ENCODE data around the gene CHCHD6.

The CHCHD6 gene

GRCh38 chr3:126668450-126669401, 35.3 kb upstream of the CHCHD6 start:
- DNase-seq (ENCODE audit: low read depth) = no peak

GRCh38 chr3:126671521-126671920, 32.5 kb upstream of the CHCHD6 start:
- no peak for DNase-seq (ENCODE audit: low read depth)

DNA sequence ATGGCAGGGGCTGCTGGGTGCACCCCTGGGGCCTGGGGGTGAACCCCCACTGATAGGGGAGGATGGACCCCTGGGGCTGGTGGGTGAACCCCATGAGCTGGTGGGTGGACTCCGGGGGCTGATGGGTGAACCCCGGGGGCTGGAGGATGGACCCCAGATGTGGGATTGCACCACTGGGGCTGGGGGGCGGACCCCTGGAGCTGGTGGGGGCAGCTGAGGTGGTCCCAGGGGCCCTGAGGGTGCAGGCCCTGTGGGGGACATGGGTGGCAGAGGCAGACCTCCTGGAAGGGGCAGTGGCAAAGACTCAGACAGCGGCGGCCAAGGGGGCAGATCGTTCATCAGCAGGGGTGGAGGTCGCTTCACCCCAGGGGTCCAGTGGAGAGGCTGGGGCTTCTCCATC, 31.7 kb upstream of the CHCHD6 start:
- DNase-seq (ENCODE audit: low read depth) = no peak

DNA sequence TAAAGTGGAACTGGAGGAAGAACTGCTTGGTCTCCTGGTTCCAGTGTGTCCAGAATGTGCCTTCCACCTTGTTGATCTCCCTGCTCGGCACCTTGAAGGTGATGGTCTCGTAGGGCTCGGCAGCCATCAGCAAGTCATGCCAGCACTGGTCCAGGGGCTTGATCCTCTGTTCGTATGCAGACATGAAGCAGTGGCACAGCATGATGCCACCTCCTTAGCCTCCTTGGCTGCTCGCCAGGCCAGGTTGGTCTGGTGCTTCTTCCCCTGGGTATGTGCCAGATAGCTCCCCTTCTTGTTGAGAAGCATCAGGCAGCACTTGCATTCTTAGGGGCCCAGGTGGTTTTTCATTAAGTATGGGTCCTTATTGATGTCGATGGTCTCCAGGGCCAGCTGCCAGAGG, 31.3 kb upstream of the CHCHD6 start:
- no peak for DNase-seq (ENCODE audit: low read depth)

DNA sequence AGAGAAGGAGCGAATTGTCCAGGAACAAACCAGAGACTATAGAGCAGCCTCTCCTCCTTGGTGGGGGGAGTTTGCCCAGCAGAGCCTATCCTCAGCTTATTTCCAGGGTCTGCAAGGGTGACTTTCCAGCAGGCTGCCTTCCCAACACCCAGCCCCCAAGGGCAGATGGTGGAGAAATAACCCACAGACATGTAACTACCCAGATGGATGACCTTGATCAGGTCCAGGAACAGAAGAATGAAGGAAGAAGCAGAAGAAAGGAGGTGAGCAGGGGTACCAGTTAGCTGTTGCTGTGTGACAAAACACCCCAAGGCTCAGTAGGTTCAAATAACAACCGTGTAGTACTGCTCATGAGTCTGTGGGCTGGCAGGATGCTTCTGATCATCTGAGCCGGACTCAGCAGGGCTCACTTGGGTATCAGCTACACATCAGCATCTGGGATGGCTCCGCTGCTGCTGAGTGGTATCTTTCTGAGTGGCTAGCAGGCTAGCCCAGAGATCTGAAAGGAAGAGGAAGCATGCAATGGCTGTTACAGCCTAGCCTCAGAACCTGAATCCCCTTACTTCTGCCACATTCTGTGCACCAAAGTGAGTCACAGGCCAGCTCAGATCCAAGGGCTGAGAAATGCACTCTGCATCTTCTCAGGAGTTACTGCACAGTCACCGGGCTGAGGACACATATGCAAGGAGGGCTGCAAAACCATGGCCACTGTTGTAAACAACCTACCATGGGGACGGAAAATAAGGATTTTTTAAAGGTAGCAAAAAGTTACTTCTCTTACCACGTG, 26.9 kb upstream of the CHCHD6 start:
- no peak for DNase-seq (ENCODE audit: low read depth)

- no peak for DNase-seq (ENCODE audit: low read depth)
Measured at GRCh38 chr3:126677862-126678503, 26.1 kb upstream of the CHCHD6 start.

DNA sequence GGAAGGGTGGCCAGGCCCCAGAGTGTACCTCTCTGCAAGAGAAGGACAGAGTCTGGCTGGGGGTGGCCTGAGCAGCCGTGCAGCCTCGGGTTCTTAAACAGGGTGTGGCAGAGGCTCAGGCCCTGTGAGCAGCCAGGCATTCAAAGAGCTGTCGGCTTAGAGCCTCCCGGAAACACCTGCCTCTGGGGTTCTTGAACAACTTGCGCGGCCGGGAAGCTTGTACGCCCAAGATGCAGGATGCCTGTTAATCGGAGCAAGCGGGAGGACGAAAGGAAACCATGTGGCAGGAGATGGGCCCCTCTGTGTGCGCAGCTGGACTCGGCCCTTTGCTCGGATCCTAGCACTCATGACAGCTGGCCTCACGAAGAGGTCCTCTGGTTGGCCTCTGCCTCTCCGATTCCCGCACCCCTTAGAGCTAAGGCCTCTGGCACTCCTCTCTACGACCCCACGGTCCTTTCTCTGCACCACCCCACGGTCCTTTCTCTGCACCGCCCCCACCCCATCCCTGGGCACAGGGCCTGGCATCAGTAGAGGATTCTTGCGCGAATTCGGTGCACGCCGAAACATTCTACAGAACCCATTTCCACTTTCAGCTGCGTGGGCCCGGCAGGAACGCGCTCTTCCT, 25.2 kb upstream of the CHCHD6 start:
- no peak for DNase-seq (ENCODE audit: low read depth)

- peak; percentile 61 for DNase-seq (ENCODE audit: low read depth)
Measured at GRCh38 chr3:126679318-126679751, 24.7 kb upstream of the CHCHD6 start.

DNA sequence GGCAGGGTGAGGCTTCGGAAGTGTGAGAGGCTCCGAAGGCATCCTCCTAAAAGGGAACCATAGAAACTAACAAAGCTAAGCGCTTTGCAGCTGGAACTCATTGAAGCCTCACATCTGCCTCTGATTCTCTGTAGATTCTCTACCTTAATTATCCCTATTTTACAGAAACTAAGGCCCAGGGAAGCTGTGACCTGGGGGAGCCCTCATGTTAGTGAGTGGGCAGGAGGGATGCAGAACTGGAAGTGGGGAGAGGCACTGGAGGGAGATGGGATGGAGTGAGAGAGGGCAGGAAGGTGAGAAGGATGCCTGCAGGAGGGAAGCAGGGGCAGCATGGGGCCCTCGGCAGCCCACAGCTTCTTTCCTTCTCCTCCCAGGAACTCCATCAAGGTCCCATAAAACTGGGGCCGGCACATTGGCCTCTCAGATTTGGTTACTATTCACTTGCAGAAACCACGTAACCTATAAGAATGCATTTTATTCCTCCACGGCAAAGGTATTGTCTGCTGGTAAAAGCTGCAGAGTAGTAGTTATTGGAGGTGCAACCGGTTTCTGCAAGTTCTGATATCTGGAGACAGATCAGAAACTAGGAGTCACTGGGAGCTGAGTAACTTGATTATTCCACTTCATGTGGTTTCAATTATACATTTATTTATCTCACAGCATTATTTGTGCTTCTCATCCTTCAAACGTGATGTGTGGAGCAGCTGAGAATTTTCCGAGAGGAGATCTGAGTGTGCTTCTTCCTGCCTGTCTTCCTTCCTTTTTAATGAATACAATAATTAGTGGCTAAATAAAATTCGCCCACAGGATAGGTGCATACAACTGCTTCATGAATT, 24.0 kb upstream of the CHCHD6 start:
- no peak for DNase-seq (ENCODE audit: low read depth)

DNA sequence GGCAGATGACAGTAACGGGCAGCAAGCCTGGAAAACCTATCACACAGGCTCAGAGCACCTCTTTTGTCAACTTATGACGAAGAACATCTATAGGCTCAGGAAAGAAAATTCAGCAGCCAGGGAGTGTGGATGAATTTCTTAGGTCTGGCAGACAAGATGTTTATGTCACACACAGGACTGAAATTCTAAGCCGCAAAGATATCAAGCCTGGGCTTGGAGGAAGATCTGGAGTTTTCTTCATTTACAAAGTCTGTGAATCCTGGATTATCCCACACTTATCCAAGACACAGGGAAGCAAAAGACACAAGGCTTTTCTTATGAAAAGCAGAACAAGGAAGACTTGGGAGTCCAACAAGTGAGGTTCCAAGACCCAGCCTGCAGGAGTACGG, 23.4 kb upstream of the CHCHD6 start:
- DNase-seq (ENCODE audit: low read depth) = no peak

DNA sequence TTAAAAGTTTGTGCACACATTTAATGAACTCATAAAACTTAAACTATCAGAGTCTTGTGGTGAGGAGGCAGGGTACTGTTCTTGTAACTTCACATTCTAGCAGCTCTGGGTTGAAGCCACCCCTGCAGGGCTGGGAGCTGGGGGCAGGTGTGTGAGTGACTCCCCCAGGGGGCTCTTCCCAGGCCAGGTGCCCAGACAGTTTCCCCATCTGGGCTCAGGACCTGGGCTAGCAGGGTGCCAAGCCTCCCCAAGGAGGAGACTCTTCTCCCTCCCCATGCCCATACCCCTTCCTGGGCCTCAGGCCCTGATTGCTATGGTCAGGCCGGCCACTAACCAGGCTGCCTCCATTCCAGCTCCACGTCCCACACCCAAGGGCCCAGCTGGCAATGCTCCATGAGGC, 22.0 kb upstream of the CHCHD6 start:
- DNase-seq (ENCODE audit: low read depth) = no peak

DNA sequence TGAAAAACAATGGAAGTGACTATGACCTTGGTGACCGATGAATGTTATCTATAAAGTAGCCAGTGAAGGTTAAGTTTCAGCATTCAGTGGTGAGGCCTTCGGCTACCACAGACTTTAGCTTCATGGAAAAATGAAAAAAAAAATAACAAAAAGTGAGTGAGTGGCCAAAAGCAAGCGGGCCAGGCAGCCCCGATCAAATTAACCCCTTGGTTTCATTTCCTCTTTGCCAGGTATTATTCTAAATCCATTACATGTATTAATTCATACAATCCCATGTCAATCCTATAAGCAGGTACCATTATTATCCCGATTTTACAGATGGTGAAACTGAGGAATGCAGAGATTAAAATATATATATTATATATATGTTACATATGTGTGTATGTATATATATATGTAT, 21.0 kb upstream of the CHCHD6 start:
- no peak for DNase-seq (ENCODE audit: low read depth)

DNA sequence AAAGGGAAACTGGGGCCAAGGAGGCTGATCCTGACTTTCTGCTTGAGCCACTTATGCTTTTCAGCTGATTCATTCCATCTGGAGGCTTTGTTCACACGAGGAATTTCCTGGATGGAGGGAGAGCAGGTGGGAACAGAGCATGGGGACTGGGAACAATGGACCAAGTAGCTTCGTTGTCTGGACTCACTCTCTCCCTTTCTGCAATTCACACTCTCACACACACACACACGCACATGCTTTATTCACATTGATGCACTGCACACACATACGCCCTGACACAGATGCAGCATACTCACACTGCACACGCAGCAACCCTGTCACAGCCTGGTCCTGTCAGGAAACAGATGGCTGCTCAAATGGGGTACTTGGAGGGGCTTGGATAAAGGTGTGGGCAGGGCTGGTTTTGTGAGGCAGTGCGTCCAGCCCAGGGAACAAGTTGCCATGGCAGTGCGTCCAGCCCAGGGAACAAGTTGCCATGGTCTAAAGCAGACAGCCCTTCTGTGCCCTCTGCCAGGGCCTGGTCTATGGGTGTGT, 19.8 kb upstream of the CHCHD6 start:
- DNase-seq (ENCODE audit: low read depth) = no peak

DNA sequence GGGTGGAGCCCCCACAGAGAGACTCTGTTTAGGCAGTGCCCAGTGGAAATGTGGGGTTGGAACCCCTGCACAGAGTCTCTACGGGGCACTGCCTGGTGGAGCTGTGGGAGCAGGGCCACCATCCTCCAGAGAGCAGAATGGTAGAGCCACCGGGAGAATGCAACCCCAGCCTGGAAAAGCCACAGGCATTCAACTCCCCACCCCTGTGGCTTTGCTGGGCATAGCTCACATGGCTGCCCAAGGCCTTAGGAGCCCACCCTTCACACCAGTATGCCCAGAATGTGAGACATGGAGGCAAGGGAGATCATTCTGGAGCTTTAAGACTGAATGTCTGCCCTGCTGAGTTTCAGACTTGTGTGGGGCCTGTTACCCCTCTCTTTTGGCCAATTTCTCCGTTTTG, 19.0 kb upstream of the CHCHD6 start:
- DNase-seq (ENCODE audit: low read depth) = no peak

GRCh38 chr3:126685493-126685892, 18.5 kb upstream of the CHCHD6 start:
- DNase-seq (ENCODE audit: low read depth) = no peak

DNA sequence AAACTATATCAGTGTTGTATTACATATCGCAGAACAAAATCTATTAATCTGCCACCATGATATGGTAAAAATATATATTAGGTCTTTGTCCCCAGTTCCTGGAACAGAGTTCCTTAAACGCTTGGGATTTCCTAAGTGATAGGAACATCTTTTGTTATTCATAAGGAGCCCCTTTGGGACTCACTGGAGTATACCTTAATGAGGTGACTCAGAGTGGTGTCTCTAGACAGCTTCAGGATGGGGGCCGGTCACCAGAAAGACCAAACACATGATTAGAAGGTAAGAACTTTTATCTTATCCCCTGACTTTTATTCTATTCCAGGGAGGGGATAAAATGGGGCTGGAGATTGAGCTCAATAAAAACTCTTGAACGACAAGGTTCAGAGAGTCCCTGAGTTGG, 12.3 kb upstream of the CHCHD6 start:
- DNase-seq (ENCODE audit: low read depth) = no peak

DNA sequence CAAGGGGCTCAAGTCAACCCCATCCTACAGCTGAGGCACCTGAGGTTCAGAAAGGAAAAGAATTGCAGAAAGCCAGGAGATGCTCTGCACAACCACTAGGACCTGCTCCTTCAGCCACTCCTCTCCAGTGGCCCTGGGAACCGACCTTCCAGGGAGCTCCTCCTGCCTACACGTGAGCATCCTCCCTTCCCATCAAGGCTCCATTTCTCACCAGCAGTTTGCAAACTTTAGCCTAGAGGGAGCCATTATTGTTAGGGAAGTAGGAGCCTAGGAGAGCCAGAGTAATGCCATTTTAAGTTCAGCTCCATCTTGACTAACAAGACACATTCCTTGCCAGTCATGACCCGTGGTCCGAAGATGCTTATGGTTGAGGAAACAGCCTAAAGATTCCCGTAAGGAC, 11.2 kb upstream of the CHCHD6 start:
- no peak for DNase-seq (ENCODE audit: low read depth)

GRCh38 chr3:126693921-126694320, 10.1 kb upstream of the CHCHD6 start:
- DNase-seq (ENCODE audit: low read depth) = no peak

DNA sequence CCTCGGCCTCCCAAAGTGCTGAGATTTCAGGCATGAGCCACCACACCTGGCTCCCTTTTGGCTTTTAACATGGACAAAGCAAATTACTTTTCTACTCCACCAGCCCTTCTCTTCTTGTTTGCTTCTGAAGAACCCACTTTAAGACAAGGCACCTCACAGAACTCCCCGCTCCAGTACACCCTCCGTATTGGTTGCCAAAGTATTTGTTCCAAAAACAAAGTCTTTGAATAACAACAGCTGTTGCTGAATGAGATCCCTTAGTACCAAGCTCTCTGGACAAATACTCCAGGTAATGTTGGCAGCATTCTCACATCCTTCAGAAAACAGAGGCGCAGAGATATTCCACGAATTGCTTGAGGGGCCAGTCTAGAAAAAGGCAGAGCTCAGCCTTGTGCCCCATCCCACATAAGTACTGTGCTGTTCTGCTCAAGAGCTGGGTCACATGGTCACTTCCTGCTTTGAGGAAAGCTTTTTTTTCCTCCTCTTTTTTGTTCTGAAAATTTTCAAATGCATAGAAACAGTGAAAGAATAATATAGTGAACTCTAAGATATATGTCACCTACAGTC, 7.3 kb upstream of the CHCHD6 start:
- no peak for DNase-seq (ENCODE audit: low read depth)

DNA sequence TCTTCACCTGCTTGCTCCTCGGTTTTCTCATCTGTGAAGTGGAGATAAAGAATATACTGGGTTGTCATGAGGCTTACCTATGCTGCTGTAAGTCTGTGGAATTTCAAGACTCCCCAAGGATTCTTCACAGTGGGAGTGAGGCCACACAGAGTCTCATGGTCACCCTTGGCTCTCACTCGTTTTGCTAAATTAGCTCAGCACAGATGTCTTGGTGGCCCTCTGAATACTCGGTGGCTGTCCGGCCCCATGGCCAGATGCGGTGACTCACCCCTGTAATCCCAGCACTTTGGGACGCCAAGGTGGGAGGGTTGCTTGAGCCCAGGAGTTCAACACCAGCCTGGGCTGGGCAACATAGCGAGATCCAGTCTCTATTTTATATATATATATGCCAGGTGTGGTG, 5.0 kb upstream of the CHCHD6 start:
- DNase-seq (ENCODE audit: low read depth) = no peak

Measured in fibroblast of gingiva (primary cell).